GM12865 (cell line): Measurements from ENCODE around the gene CREM.

Experiments
- DNase-seq: peaks from one replicate; pipeline ENCODE4 v3.0.0; 2010; ENCODE audit warnings: low read depth
- H3K4me3 ChIP-seq: 2 replicates; pipeline ENCODE4 v1.5.1; 2011; ENCODE audit warnings: mild to moderate bottlenecking, low read depth, low read length, control low read depth
- TF ChIP-seq, protein P1 (sequence below): IDR thresholded peaks from 2 replicates; pipeline ENCODE4 v1.5.1; 2011; ENCODE audit warnings: low read length, control low read depth, low read depth, inconsistent platforms; ENCODE audit not compliant: insufficient read depth; ENCODE audit errors: missing control alignments

Gene CREM

DNA sequence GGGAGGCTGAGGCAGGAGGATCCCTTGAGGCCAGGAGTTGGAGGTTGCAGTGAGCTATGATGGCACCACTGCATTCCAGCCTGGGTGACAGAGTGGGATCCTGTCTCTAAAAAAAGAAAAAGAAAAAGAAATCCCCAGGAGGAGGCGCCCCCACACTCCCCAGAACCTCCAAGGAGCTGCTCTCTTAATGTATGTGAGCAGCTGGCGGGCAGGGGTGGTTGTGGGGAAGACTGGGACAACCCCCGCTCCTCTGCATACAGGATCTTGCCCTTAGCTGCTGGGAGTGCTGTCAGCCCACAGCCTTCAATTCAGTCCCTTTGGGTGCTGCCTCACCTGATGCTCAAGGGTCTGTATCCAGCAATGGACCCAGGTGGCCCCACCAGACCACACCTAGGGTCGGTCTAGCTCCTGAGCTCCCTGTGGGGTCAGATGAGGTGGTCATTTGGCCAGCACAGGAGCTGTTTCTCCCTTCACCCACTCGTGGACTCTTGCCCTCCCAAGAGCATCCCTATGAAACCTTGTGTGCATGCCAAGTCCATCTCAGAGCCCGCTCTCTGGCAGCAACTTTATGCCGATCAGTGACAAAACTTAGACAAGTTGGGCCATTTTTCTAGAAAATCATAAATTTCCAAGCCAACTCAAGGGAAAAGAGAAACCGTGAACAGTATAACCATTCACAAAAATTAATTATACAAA lies 97.5 kb downstream of the CREM start:
- H3K4me3 ChIP-seq = no peak overlapping the region
- TF ChIP-seq, protein P1, sequence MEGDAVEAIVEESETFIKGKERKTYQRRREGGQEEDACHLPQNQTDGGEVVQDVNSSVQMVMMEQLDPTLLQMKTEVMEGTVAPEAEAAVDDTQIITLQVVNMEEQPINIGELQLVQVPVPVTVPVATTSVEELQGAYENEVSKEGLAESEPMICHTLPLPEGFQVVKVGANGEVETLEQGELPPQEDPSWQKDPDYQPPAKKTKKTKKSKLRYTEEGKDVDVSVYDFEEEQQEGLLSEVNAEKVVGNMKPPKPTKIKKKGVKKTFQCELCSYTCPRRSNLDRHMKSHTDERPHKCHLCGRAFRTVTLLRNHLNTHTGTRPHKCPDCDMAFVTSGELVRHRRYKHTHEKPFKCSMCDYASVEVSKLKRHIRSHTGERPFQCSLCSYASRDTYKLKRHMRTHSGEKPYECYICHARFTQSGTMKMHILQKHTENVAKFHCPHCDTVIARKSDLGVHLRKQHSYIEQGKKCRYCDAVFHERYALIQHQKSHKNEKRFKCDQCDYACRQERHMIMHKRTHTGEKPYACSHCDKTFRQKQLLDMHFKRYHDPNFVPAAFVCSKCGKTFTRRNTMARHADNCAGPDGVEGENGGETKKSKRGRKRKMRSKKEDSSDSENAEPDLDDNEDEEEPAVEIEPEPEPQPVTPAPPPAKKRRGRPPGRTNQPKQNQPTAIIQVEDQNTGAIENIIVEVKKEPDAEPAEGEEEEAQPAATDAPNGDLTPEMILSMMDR = no peak
- DNase-seq = no peak

DNA sequence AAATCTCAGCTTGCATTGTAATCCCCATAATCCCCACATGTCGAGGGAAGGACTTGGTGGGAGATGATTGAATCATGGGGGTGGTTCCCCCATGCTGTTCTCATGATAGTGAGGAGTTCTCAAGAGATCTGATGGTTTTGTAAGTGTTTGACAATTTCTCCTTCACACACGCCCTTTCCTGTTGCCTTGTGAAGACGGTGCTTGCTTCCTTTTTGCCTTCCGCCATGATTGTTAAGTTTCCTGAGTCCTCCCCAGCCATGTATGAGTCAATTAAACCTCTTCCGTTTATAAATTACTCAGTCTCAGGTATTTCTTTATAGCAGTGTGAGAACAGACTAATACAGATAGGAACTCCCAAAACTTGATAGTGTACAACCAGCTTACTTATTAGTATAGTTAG lies 98.6 kb downstream of the CREM start:
- TF ChIP-seq, protein P1 = no peak
- DNase-seq = no peak
- H3K4me3 ChIP-seq = no peak overlapping the region

DNA sequence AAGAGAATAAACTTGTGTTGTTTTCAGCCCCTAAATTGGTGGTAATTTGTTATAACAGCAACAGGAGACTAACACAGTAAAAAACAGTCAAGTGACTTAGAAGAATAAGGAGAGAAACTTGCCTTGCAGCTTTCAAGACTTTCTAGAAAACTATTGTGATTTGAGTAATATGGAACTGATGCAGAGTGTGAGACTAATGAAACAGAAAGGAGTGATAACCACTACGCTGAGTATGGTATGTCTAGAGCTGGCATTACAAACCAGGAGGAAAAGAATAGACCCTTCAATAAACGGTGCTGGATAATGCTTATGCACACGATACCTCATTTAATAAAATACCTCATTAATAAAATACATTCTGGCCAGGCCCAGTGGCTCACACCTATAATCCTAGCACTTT lies 99.9 kb downstream of the CREM start:
- H3K4me3 ChIP-seq = no peak overlapping the region
- TF ChIP-seq, protein P1 = no peak
- peak; percentile 25 for DNase-seq

DNA sequence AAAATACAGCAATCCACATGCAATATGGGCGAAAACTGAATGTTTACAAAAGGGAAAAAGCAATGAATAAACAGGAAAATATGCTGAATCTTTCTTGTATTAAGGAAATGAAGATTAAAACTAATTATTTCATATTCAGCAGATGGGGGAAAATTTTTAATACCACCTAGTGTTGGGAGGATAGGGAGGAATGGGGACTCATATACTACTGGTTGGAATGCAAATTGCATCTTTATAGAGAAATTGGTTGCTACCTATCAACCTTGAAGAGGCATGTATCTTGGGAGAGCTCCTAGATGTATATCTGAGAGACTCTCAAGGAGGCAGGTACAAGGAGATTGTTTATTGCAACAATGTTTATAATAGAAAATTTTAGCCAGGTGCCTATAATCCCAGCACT lies 101.4 kb downstream of the CREM start:
- TF ChIP-seq, protein P1 = no peak
- no peak overlapping the region for H3K4me3 ChIP-seq
- DNase-seq = no peak

DNA sequence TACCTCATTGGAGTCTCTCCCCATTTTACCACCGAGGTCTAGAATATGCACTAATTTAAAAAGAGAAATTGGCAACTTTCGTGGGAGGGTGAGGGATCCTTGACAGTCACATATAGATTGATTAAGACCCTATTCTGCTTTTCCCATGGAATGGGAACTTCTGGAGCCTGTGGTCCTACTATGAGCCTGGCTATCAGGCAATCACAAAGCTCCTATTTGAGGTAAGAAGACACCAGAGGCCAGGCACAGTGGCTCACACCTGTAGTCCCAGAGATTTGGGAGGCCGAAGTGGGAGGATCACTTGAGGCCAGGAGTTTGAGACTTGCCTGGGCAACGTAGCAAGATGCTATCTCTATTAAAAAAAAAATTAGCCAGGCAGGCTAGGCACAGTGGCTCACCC lies 105.0 kb downstream of the CREM start:
- TF ChIP-seq, protein P1 = no peak
- H3K4me3 ChIP-seq = no peak overlapping the region
- DNase-seq = no peak

DNA sequence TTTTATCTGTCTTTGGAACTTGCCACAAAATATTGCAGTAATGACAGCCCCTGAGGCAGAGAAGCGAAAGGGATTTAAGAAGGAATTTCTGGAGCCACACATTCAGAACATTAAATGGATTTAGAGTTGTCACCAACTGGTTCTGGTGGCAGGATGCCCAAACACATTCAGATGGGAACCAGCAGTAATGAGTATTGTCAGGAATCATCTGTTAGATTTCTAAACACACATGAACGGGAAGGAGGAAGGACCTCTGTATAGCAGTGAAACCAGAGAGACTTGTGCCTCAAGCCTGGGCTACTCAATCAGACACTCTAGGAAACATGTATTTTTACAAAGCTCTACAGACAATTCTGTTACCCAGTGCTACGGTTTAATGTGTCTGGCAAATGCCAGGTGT lies 105.9 kb downstream of the CREM start:
- H3K4me3 ChIP-seq = no peak overlapping the region
- no peak for DNase-seq
- TF ChIP-seq, protein P1 = no peak

DNA sequence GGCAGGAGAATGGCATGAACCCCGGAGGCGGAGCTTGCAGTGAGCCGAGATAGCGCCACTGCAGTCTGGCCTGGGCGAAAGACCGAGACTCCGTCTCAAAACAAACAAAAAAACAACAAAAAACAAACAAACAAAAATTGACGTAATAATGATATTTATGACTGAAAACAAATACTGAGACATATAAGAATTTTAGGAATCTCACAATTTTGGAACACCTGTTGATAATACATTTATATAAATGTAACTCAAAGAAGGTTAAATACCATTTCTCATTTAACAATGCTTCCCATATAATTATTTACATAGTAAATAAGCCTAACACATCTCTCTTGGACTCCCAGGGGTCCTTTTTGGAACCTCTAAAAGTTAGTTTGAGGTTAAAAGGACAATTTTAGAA lies 107.4 kb downstream of the CREM start:
- DNase-seq = no peak
- TF ChIP-seq, protein P1 = no peak
- no peak overlapping the region for H3K4me3 ChIP-seq
